B cell (primary cell): ENCODE measurements around the gene WNT9A. TPM values are rescaled to one million over a fixed set of nuclear protein-coding genes. Genes with fewer than 3 reads are reported as not detected.

ENCODE experiments used
- ATAC-seq: fragments of 200-7000 bp; cut with Tn5 transposase; one replicate; pipeline ENCODE4 v1.10.0; 2021; ENCODE audit warnings: low read depth, mild to moderate bottlenecking, moderate number of reproducible peaks, moderate library complexity
- CTCF ChIA-PET: fragments of 350-600 bp; sonication (Branson Sonifier 250); formaldehyde crosslinking; loops from one replicate; lab custom pipeline; 2021; ENCODE audit warnings: antibody characterized with exemption, inconsistent platforms; lab: Charles Lee
- POLR2A ChIA-PET: fragments of 350-600 bp; sonication (Branson Sonifier 250); formaldehyde crosslinking; loops from one replicate; lab custom pipeline; 2021; ENCODE audit warnings: antibody characterized with exemption; lab: Charles Lee
- DNase-seq: peaks from one replicate; pipeline ENCODE4 v3.0.0; 2013
- H2AFZ ChIP-seq: 2 replicates; pipeline ENCODE4 v1.6.1; 2012; ENCODE audit warnings: mild to moderate bottlenecking, low read depth, low read length; ENCODE audit not compliant: insufficient read depth, poor library complexity, severe bottlenecking
- H3K27ac ChIP-seq, 2 donors: 1 replicate in 1 of 2; 2 replicates in 1 of 2; pipeline ENCODE4 v1.5.1; 2012 to 2013; ENCODE audit warnings: low read length in 2 of 2, mild to moderate bottlenecking in 2 of 2, moderate library complexity in 1 of 2
- H3K27me3 ChIP-seq, 4 experiments: fragments of 200-600 bp in 1 of 4; sonication (generic) in 1 of 4; replicated peaks in 1 of 4; 1 replicate in 2 of 4; 2 replicates in 2 of 4; pipeline versions ENCODE4 v1.6.1 to v1.7.0; 2013 to 2016; ENCODE audit warnings: low read length in 3 of 4, mild to moderate bottlenecking in 2 of 4, mixed read lengths in 1 of 4, moderate library complexity in 1 of 4; ENCODE audit not compliant: insufficient read depth in 4 of 4, control insufficient read depth in 3 of 4; ENCODE audit errors: control extremely low read depth in 1 of 4
- H3K36me3 ChIP-seq, 2 experiments: replicated peaks in 1 of 2; 1 replicate in 1 of 2; 2 replicates in 1 of 2; pipeline versions ENCODE4 v1.6.1 to v1.7.1; 2013; ENCODE audit warnings: low read length in 1 of 2; ENCODE audit not compliant: insufficient read depth in 2 of 2, control insufficient read depth in 1 of 2; ENCODE audit errors: control extremely low read depth in 1 of 2, extremely low read depth in 1 of 2
- H3K4me1 ChIP-seq, 2 donors: fragments of 200-600 bp in 1 of 2; sonication (generic) in 1 of 2; 1 replicate in 1 of 2; 2 replicates in 1 of 2; pipeline versions ENCODE4 v1.5.1 to v1.6.1; 2013 to 2017; ENCODE audit warnings: low read length in 2 of 2; ENCODE audit not compliant: control insufficient read depth in 2 of 2, insufficient read depth in 2 of 2
- H3K4me2 ChIP-seq: replicated peaks from 2 replicates; pipeline ENCODE3; 2012; ENCODE audit warnings: mild to moderate bottlenecking, low read depth, low read length; ENCODE audit not compliant: poor library complexity, severe bottlenecking
- H3K4me3 ChIP-seq, 5 experiments: fragments of 200-600 bp in 1 of 5; sonication (generic) in 1 of 5; 1 replicate in 3 of 5; 2 replicates in 2 of 5; pipeline versions ENCODE4 v1.5.1 to v1.7.0; 2011 to 2016; ENCODE audit warnings: low read length in 4 of 5, mild to moderate bottlenecking in 4 of 5, low read depth in 2 of 5, control low read depth in 1 of 5, moderate library complexity in 1 of 5; ENCODE audit not compliant: insufficient read depth in 1 of 5; ENCODE audit errors: control extremely low read depth in 1 of 5, extremely low read depth in 1 of 5
- H3K79me2 ChIP-seq: fragments of 200-600 bp; sonication (generic); one replicate; pipeline ENCODE4 v1.6.0; 2016; ENCODE audit warnings: low read length; ENCODE audit not compliant: control insufficient read depth, insufficient read depth
- H3K9ac ChIP-seq: fragments of 200-600 bp; sonication (generic); 2 replicates; pipeline ENCODE4 v1.6.1; 2017; ENCODE audit warnings: mild to moderate bottlenecking, low read length, moderate library complexity
- H3K9me3 ChIP-seq, 3 donors: one replicate each; pipeline versions ENCODE4 v1.6.1 to v1.7.1; 2013; ENCODE audit warnings: low read length in 2 of 3; ENCODE audit not compliant: control insufficient read depth in 2 of 3, insufficient read depth in 1 of 3; ENCODE audit errors: control extremely low read depth in 1 of 3
- H4K20me1 ChIP-seq: 2 replicates; pipeline ENCODE4 v1.6.0; 2012; ENCODE audit warnings: mild to moderate bottlenecking, low read length; ENCODE audit not compliant: insufficient read depth, control insufficient read depth, poor library complexity, severe bottlenecking
- H3K27ac Mint-ChIP-seq: one replicate; pipeline ENCODE4 v1.8.0; 2021; ENCODE audit warnings: mixed read lengths
- H3K27me3 Mint-ChIP-seq: one replicate; pipeline ENCODE4 v1.8.0; 2021; ENCODE audit warnings: mixed read lengths
- H3K4me1 Mint-ChIP-seq: one replicate; pipeline ENCODE4 v1.8.0; 2021; ENCODE audit warnings: mixed read lengths
- H3K4me3 Mint-ChIP-seq: one replicate; pipeline ENCODE4 v1.8.0; 2021; ENCODE audit warnings: mixed read lengths
- H3K9me3 Mint-ChIP-seq: one replicate; pipeline ENCODE4 v1.8.0; 2022; ENCODE audit warnings: mixed read lengths; ENCODE audit not compliant: insufficient read depth
- CTCF ChIP-seq: fragments of 200-600 bp; IDR thresholded peaks from one replicate; pipeline ENCODE4 v1.8.0; 2022; ENCODE audit warnings: antibody characterized with exemption, mild to moderate bottlenecking
- EZH2 ChIP-seq: IDR thresholded peaks from 2 replicates; pipeline ENCODE4 v1.6.1; 2012; ENCODE audit warnings: borderline replicate concordance, low read depth, mild to moderate bottlenecking, moderate library complexity, low read length; ENCODE audit not compliant: insufficient read depth, poor library complexity, severe bottlenecking
- WGBS: methylation state at CpG from one replicate; pipeline ENCODE4 v1.1.5; 2013; ENCODE audit warnings: missing lambda C conversion rate; ENCODE audit not compliant: insufficient coverage; 5-methylcytosine and 5-hydroxymethylcytosine counted together
- intact Hi-C: fragments of 100-400 bp; cut with micrococcal nuclease; formaldehyde crosslinking; loops from one replicate; pipeline ENCODE4 v1.10.0; 2022
- polyA plus RNA-seq: library from polyadenylated mRNA; depleted of rRNA; stranded (reverse); fragments of >200 nt; gene quantifications from 2 replicates; pipeline ENCODE4 v1.2.3, GENCODE V29; 2012
- total RNA-seq, 2 donors: library from RNA; stranded (reverse); fragments of 120-200 nt in 1 of 2; gene quantifications; 1 replicate in 1 of 2; 2 replicates in 1 of 2; pipeline versions ENCODE4 v1.2.3 to v1.2.4, GENCODE V29; 2013 to 2022

WNT9A gene
- total and polyA plus RNA-seq, 2 donors (not counting 1 experiment from before 2014, with no cell fraction given) = 0.04 TPM; not detected in 1

DNA sequence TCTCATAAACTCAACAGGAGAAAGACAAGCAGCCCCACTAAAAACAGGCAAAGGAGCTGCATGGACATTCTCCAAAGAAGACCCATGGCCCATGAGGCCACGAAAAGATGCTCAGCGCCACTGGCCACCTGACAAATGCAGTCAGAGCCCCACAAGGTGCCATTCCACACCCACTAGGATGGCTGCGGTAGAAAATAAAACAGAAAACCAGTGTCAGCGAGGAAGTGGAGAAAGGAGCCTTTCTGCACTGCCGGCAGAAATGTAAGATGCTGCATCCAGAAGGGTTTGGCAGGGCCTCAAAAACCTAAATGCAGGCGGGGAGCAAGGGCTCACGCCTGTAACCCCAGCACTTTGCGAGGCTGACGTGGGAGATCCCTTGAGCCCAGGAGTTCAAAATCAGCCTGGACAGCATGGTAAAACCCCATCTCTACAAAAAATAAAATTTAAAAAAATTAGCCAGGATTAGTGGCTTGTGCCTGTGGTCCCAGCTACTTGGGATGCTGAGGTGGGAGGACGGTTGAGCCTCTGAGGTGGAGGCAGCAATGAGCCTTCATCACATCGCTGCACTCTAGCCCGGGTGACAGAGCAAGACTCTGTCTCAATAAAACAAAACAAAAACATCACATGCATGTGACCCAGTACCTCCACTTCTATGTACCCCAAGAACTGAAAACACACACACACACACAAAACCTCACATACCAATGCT is 4.2 kb downstream of the WNT9A start:
- Histone ChIP-seq H2AFZ (no peak overlapping the region), H3K4me3 (no peak overlapping the region), H3K79me2 (no peaks in the 10 kb centered on the region), H4K20me1 (no peaks in the 10 kb centered on the region), H3K36me3 (no peaks in the 10 kb centered on the region), H3K9ac (no peak overlapping the region), H3K27ac (no peak overlapping the region), H3K9me3 (no peaks in the 10 kb centered on the region), H3K4me2 (no peak overlapping the region), H3K27me3 (peaks cover 0 to 25% (median 2%) of the 10 kb centered on the region in 4 experiments), H3K4me1 (peaks cover 15 to 19% of the 10 kb centered on the region in 2 donors)
- H3K4me1 Mint-ChIP-seq = peaks cover 11% of the 10 kb centered on the region
- no peak for DNase-seq
- no peak overlapping the region for H3K27ac Mint-ChIP-seq
- no peak overlapping the region for H3K4me3 Mint-ChIP-seq
- intact Hi-C loops = no loop called here
- H3K9me3 Mint-ChIP-seq = no peaks in the 10 kb centered on the region
- H3K27me3 Mint-ChIP-seq = peaks cover 17% of the 10 kb centered on the region
- 96% methylated on average over 8 of the region's 12 CpGs for WGBS
- no peak for ATAC-seq
- no peak for TF ChIP-seq EZH2
- TF ChIP-seq CTCF = no peak
- ChIA-PET POLR2A (interaction anchor here (0.7 kb wide), 1 partner anchor 48 kb away, joined by 4 read pairs; no protein-coding TSS in a partner anchor), CTCF (no interaction called here)

GRCh38 chr1:227942716-227943261 is 4.9 kb downstream of the WNT9A start:
- peaks cover 21% of the 10 kb centered on the region for H3K27me3 Mint-ChIP-seq
- Histone ChIP-seq H3K4me2 (no peak overlapping the region), H3K79me2 (no peaks in the 10 kb centered on the region), H3K9ac (no peak overlapping the region), H4K20me1 (no peaks in the 10 kb centered on the region), H2AFZ (no peak overlapping the region), H3K36me3 (no peaks in the 10 kb centered on the region), H3K4me1 (peaks cover 11 to 14% of the 10 kb centered on the region in 2 donors), H3K27ac (no peak overlapping the region), H3K4me3 (no peak overlapping the region), H3K27me3 (peaks cover 0 to 22% (median 0%) of the 10 kb centered on the region in 4 experiments), H3K9me3 (no peaks in the 10 kb centered on the region)
- H3K9me3 Mint-ChIP-seq = no peaks in the 10 kb centered on the region
- TF ChIP-seq EZH2 (no peak), CTCF (no peak)
- WGBS = 89% methylated on average over 8 of the region's 8 CpGs
- ChIA-PET CTCF (no interaction called here), POLR2A (interaction anchor here (0.7 kb wide), 1 partner anchor 49 kb away, joined by 4 read pairs; no protein-coding TSS in a partner anchor)
- no peak overlapping the region for H3K27ac Mint-ChIP-seq
- ATAC-seq = no peak
- H3K4me1 Mint-ChIP-seq = peaks cover 9% of the 10 kb centered on the region
- H3K4me3 Mint-ChIP-seq = no peak overlapping the region
- DNase-seq = no peak
- intact Hi-C loops = no loop called here
